ENCODE results near the gene LINC00305. TPM values are rescaled to one million over a fixed set of nuclear protein-coding genes. Genes with fewer than 3 reads are reported as not detected.

The LINC00305 gene
- total RNA-seq, 2 experiments from 2014 or later = not detected

- H3K9me2 ChIP-seq (ENCODE audit: insufficient read depth, low read length) = no peaks in the 10 kb centered on the region
- intact Hi-C loops (cut with micrococcal nuclease; ENCODE audit: unreplicated experiment) = no loop called here
- H4K20me1 ChIP-seq (ENCODE audit: insufficient read depth, low read length) = no peaks in the 10 kb centered on the region
- H3K36me3 ChIP-seq (ENCODE audit: insufficient read depth, low read length) = no peaks in the 10 kb centered on the region
- no peak overlapping the region for H3K27ac ChIP-seq (ENCODE audit: low read depth, low read length, poor library complexity, severe bottlenecking)
- H3K4me3 ChIP-seq (ENCODE audit: low read depth, low read length, poor library complexity, severe bottlenecking) = no peak overlapping the region
- H3K4me1 ChIP-seq (ENCODE audit: insufficient read depth, low read length, poor library complexity, severe bottlenecking) = no peaks in the 10 kb centered on the region
- no peak overlapping the region for H2AFZ ChIP-seq (ENCODE audit: low read length)
- TF ChIP-seq, protein P1, sequence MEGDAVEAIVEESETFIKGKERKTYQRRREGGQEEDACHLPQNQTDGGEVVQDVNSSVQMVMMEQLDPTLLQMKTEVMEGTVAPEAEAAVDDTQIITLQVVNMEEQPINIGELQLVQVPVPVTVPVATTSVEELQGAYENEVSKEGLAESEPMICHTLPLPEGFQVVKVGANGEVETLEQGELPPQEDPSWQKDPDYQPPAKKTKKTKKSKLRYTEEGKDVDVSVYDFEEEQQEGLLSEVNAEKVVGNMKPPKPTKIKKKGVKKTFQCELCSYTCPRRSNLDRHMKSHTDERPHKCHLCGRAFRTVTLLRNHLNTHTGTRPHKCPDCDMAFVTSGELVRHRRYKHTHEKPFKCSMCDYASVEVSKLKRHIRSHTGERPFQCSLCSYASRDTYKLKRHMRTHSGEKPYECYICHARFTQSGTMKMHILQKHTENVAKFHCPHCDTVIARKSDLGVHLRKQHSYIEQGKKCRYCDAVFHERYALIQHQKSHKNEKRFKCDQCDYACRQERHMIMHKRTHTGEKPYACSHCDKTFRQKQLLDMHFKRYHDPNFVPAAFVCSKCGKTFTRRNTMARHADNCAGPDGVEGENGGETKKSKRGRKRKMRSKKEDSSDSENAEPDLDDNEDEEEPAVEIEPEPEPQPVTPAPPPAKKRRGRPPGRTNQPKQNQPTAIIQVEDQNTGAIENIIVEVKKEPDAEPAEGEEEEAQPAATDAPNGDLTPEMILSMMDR (conservative IDR thresholded peaks at IDR 0.05; ENCODE audit: low read length) = no peak
- TF ChIP-seq EZH2phosphoT487 (IDR thresholded peaks at IDR 0.05; ENCODE audit: borderline replicate concordance, low read depth, low read length) = no peak
- no TSS peak for BruUV-seq (replicated peaks)
- ChIA-PET POLR2A (no interaction called here), CTCF (ENCODE audit: unreplicated experiment) (no interaction called here)
- H3K79me2 ChIP-seq (ENCODE audit: insufficient read depth, low read depth, low read length) = no peaks in the 10 kb centered on the region
- H3K9me3 ChIP-seq (ENCODE audit: low read length) = no peaks in the 10 kb centered on the region
- no peak overlapping the region for H3K4me2 ChIP-seq (ENCODE audit: low read length)
- DNase-seq (ENCODE audit: low spot score) = no peak
These were observed 58.0 kb downstream of the LINC00305 start for GRCh38 chr18:64090876-64091275.

DNA sequence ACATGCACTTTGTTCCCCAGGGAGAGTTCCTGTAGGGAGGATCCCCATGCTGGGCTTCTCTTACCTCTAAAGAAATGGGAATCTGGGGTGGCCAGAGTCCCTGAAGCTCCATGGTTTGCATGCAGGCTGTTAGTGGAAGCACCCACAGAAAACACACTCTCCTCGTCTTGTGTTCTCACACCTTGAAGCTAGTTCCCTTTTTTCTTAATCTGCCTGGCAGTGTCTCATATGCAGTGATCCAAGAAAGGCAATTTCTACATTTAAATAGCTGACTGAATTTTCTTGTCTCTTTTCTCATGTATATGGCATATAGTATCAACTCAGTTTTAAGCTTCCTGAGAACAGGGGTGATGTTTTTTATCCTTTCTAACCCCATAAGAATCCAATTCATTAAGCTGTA is 65.0 kb downstream of the LINC00305 start:
- DNase-seq (ENCODE audit: low spot score) = no peak
- TF ChIP-seq EZH2phosphoT487 (IDR thresholded peaks at IDR 0.05; ENCODE audit: borderline replicate concordance, low read depth, low read length) = no peak
- TF ChIP-seq, protein P1 (conservative IDR thresholded peaks at IDR 0.05; ENCODE audit: low read length) = no peak
- no peak overlapping the region for H3K27ac ChIP-seq (ENCODE audit: low read depth, low read length, poor library complexity, severe bottlenecking)
- H3K9me3 ChIP-seq (ENCODE audit: low read length) = no peaks in the 10 kb centered on the region
- H2AFZ ChIP-seq (ENCODE audit: low read length) = no peak overlapping the region
- H3K79me2 ChIP-seq (ENCODE audit: insufficient read depth, low read depth, low read length) = no peaks in the 10 kb centered on the region
- H3K4me3 ChIP-seq (ENCODE audit: low read depth, low read length, poor library complexity, severe bottlenecking) = no peak overlapping the region
- H3K9me2 ChIP-seq (ENCODE audit: insufficient read depth, low read length) = no peaks in the 10 kb centered on the region
- intact Hi-C loops (cut with micrococcal nuclease; ENCODE audit: unreplicated experiment) = no loop called here
- H3K4me2 ChIP-seq (ENCODE audit: low read length) = no peak overlapping the region
- ChIA-PET CTCF (ENCODE audit: unreplicated experiment) (no interaction called here), POLR2A (interaction anchor here (0.7 kb wide), 1 partner anchor 34 kb away, joined by 3 read pairs; no protein-coding TSS in a partner anchor)
- H4K20me1 ChIP-seq (ENCODE audit: insufficient read depth, low read length) = no peaks in the 10 kb centered on the region
- no peaks in the 10 kb centered on the region for H3K4me1 ChIP-seq (ENCODE audit: insufficient read depth, low read length, poor library complexity, severe bottlenecking)
- H3K36me3 ChIP-seq (ENCODE audit: insufficient read depth, low read length) = no peaks in the 10 kb centered on the region
- BruUV-seq (replicated peaks) = no TSS peak

DNA sequence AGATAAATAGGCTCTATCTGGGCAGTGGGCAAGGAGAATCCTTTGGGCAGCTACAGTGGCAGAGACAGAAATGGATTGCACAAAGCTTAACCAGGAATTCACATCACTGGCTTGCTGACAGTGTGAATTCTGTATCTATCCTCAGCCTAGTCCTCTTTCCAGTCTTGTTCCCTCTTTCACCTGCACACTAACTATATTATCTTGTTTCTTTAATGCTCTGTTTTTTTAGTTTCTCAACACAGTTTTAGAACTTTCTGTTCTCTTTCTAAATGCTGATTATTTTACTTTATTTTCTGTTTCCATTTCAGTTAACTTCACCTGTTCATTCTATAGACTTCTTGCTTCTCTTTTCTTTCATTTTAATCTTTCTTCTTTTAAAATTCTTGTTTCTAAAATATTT is 66.4 kb downstream of the LINC00305 start:
- CTCF ChIA-PET (ENCODE audit: unreplicated experiment) = no interaction called here

More for the DNA sequence above, 66.4 kb downstream of the LINC00305 start:
- Histone ChIP-seq H2AFZ (ENCODE audit: low read length) (no peak overlapping the region), H3K9me3 (ENCODE audit: low read length) (no peaks in the 10 kb centered on the region), H3K4me2 (ENCODE audit: low read length) (no peak overlapping the region), H3K4me1 (ENCODE audit: insufficient read depth, low read length, poor library complexity, severe bottlenecking) (no peaks in the 10 kb centered on the region), H4K20me1 (ENCODE audit: insufficient read depth, low read length) (no peaks in the 10 kb centered on the region), H3K36me3 (ENCODE audit: insufficient read depth, low read length) (no peaks in the 10 kb centered on the region), H3K9me2 (ENCODE audit: insufficient read depth, low read length) (no peaks in the 10 kb centered on the region), H3K79me2 (ENCODE audit: insufficient read depth, low read depth, low read length) (no peaks in the 10 kb centered on the region), H3K27ac (ENCODE audit: low read depth, low read length, poor library complexity, severe bottlenecking) (no peak overlapping the region), H3K4me3 (ENCODE audit: low read depth, low read length, poor library complexity, severe bottlenecking) (no peak overlapping the region)
- intact Hi-C loops (cut with micrococcal nuclease; ENCODE audit: unreplicated experiment) = no loop called here
- TF ChIP-seq, protein P1 (conservative IDR thresholded peaks at IDR 0.05; ENCODE audit: low read length) = no peak
- no peak for TF ChIP-seq EZH2phosphoT487 (IDR thresholded peaks at IDR 0.05; ENCODE audit: borderline replicate concordance, low read depth, low read length)
- POLR2A ChIA-PET = no interaction called here
- DNase-seq (ENCODE audit: low spot score) = no peak
- BruUV-seq (replicated peaks) = no TSS peak

All from OCI-LY7 (cell line).